HepG2 (cell line): Measurements from ENCODE around the gene RAB36. TPM values are rescaled to one million over a fixed set of nuclear protein-coding genes. Genes with fewer than 3 reads are reported as not detected.

Experiments used
- ATAC-seq: fragments of 200-7000 bp; cut with Tn5 transposase; 3 replicates; pipeline ENCODE4 v1.9.1; 2020; ENCODE audit warnings: mild to moderate bottlenecking, moderate library complexity
- BruUV-seq: library from RNA; stranded (reverse); fragments of 400-500 nt; replicated peaks from 2 replicates; lab custom pipeline; 2021; lab: Mats Ljungman, UMichigan
- CTCF ChIA-PET: fragments of 300-600 bp; formaldehyde crosslinking; extraction: SDS; loops from one replicate; lab custom pipeline; 2021; ENCODE audit warnings: low total read pairs, inconsistent platforms, low intra/inter-chr PET ratio; lab: Yijun Ruan, JAX
- POLR2A ChIA-PET: fragments of 350-600 bp; sonication (Branson Sonifier 250); formaldehyde crosslinking; loops from one replicate; lab custom pipeline; 2020; ENCODE audit warnings: antibody characterized with exemption, inconsistent platforms; lab: Yijun Ruan, JAX
- DNase-seq: peaks from one replicate; pipeline ENCODE4 v3.0.0-alpha.2; 2015; ENCODE audit warnings: low spot score
- FAIRE-seq: peaks from 3 replicates; lab custom pipeline; 2011; peaks lifted over from hg19 to GRCh38; lab: Jason Lieb, UNC
- H2AFZ ChIP-seq: one replicate; pipeline ENCODE4 v1.6.1; 2011; ENCODE audit warnings: low read length, inconsistent platforms
- H3K27ac ChIP-seq: fragments of 300-600 bp; 3 replicates; pipeline ENCODE4 v1.8.0; 2011; ENCODE audit warnings: mixed run types, mild to moderate bottlenecking, mixed read lengths, low read length, inconsistent platforms; ENCODE audit not compliant: insufficient read depth; ENCODE audit errors: extremely low read length
- H3K27me3 ChIP-seq, 2 experiments: fragments of 200-600 bp in 1 of 2; 2 replicates in 1 of 2; 3 replicates in 1 of 2; pipeline versions ENCODE4 v1.6.0 to v1.8.0; 2011; ENCODE audit warnings: low read length in 2 of 2, mild to moderate bottlenecking in 2 of 2, moderate library complexity in 2 of 2, inconsistent platforms in 1 of 2; ENCODE audit not compliant: insufficient read depth in 2 of 2, control insufficient read depth in 1 of 2
- H3K36me3 ChIP-seq, 2 experiments: fragments of 200-600 bp in 1 of 2; replicated peaks in 1 of 2; 2 replicates in 1 of 2; 3 replicates in 1 of 2; pipeline versions ENCODE4 v1.5.1 to v1.8.0; 2011; ENCODE audit warnings: low read length in 2 of 2, inconsistent platforms in 1 of 2; ENCODE audit not compliant: insufficient read depth in 2 of 2, control insufficient read depth in 1 of 2
- H3K4me1 ChIP-seq: 2 replicates; pipeline ENCODE4 v1.5.1; 2012; ENCODE audit warnings: low read length, inconsistent platforms; ENCODE audit not compliant: insufficient read depth
- H3K4me2 ChIP-seq: 2 replicates; pipeline ENCODE4 v1.6.0; 2011; ENCODE audit warnings: low read depth, low read length, inconsistent platforms
- H3K4me3 ChIP-seq, 3 experiments: fragments of 200-600 bp in 1 of 3; sonication (generic), shearing (Covaris generic) in 1 of 3; replicated peaks in 1 of 3; 2 replicates each; pipeline ENCODE4 v1.5.1; 2011 to 2016; ENCODE audit warnings: low read length in 3 of 3, inconsistent platforms in 2 of 3, low read depth in 2 of 3, mild to moderate bottlenecking in 2 of 3, control low read depth in 1 of 3, mixed read lengths in 1 of 3; ENCODE audit not compliant: insufficient read depth in 1 of 3
- H3K79me2 ChIP-seq: one replicate; pipeline ENCODE4 v1.6.1; 2011; ENCODE audit warnings: low read length, inconsistent platforms; ENCODE audit not compliant: insufficient read depth
- H3K9ac ChIP-seq: 2 replicates; pipeline ENCODE4 v1.6.0; 2011; ENCODE audit warnings: mild to moderate bottlenecking, low read depth, low read length, inconsistent platforms; ENCODE audit not compliant: insufficient read depth
- H3K9me3 ChIP-seq: 2 replicates; pipeline ENCODE4 v1.5.1; 2012; ENCODE audit warnings: mild to moderate bottlenecking, low read length
- H4K20me1 ChIP-seq: 2 replicates; pipeline ENCODE4 v1.6.0; 2011; ENCODE audit warnings: inconsistent platforms, mild to moderate bottlenecking, low read length, moderate library complexity; ENCODE audit not compliant: insufficient read depth
- DNMT3B ChIP-seq: conservative IDR thresholded peaks from 2 replicates; pipeline ENCODE4 v1.6.1; 2016; ENCODE audit warnings: missing biosample characterization, control low read depth
- GTF3A ChIP-seq: sonication (generic); formaldehyde crosslinking; conservative IDR thresholded peaks from 2 replicates; pipeline ENCODE4 v1.4.0; 2020; ENCODE audit warnings: mild to moderate bottlenecking, missing genetic modification reagents
- SIN3B ChIP-seq: fragments of 150-350 bp; IDR thresholded peaks from 2 replicates; pipeline ENCODE4 v1.6.1; 2014; ENCODE audit warnings: low read length
- SMYD3 ChIP-seq: sonication (generic); formaldehyde crosslinking; IDR thresholded peaks from 2 replicates; pipeline ENCODE4 v1.8.1; 2023; ENCODE audit warnings: mild to moderate bottlenecking, missing genetic modification reagents
- SP2 ChIP-seq: sonication (generic); formaldehyde crosslinking; IDR thresholded peaks from 2 replicates; pipeline ENCODE4 v1.5.1; 2020; ENCODE audit warnings: mild to moderate bottlenecking, missing genetic modification reagents
- TCF7 ChIP-seq: sonication (generic); IDR thresholded peaks from 2 replicates; pipeline ENCODE4 v1.6.1; 2016; ENCODE audit warnings: antibody characterized with exemption, low read depth
- TCF7L2 ChIP-seq: IDR thresholded peaks from 2 replicates; pipeline ENCODE4 v1.6.1; 2011; ENCODE audit warnings: mild to moderate bottlenecking, low read depth, low read length, moderate library complexity
- ZFY ChIP-seq: sonication (generic); formaldehyde crosslinking; IDR thresholded peaks from 2 replicates; pipeline ENCODE4 v1.4.0; 2020; ENCODE audit warnings: missing genetic modification reagents
- ZNF121 ChIP-seq: sonication (generic); formaldehyde crosslinking; IDR thresholded peaks from 2 replicates; pipeline ENCODE4 v1.5.0; 2020; ENCODE audit warnings: mild to moderate bottlenecking, missing genetic modification reagents
- ZNF232 ChIP-seq: sonication (generic); formaldehyde crosslinking; IDR thresholded peaks from 2 replicates; pipeline ENCODE4 v1.4.0; 2020; ENCODE audit warnings: missing genetic modification reagents, borderline replicate concordance
- ZNF282 ChIP-seq: fragments of 450-650 bp; IDR thresholded peaks from 2 replicates; pipeline ENCODE4 v1.6.1; 2018; ENCODE audit not compliant: partially characterized antibody
- ZNF75D ChIP-seq: sonication (generic); formaldehyde crosslinking; IDR thresholded peaks from 2 replicates; pipeline ENCODE4 v1.8.1; 2023; ENCODE audit warnings: missing genetic modification reagents, mild to moderate bottlenecking, borderline replicate concordance
- ZNF780A ChIP-seq: sonication (generic); formaldehyde crosslinking; IDR thresholded peaks from 2 replicates; pipeline ENCODE4 v1.8.0; 2022; ENCODE audit warnings: mild to moderate bottlenecking, missing genetic modification reagents, moderate library complexity
- WGBS: methylation state at CpG from one replicate; pipeline ENCODE4 v1.1.6; 2017; ENCODE audit warnings: low lambda C conversion rate; 5-methylcytosine and 5-hydroxymethylcytosine counted together
- in situ Hi-C: cut with HindIII; loops from 2 replicates; pipeline ENCODE4 v1.10.0; 2017; ENCODE audit warnings: low pct_unique_long_range_greater_than_20kb; ENCODE audit not compliant: extremely low pct_ligation_motif_present
- intact Hi-C: fragments of 100-400 bp; cut with micrococcal nuclease; formaldehyde crosslinking; loops from one replicate; pipeline ENCODE4 v1.10.0; 2022; ENCODE audit not compliant: unreplicated experiment
- polyA plus RNA-seq, 8 experiments: library from polyadenylated mRNA; depleted of rRNA in 3 of 8; stranded (reverse) in 7 of 8; unstranded in 1 of 8; fragments of >200 nt; fragmentation: Illumina TruSeq in 4 of 8; extraction: Trizol in 4 of 8; gene quantifications; 2 replicates each; pipeline versions ENCODE4 v1.2.1 to v1.2.3, GENCODE V29; 2011 to 2016; ENCODE audit warnings: low read depth in 4 of 8, missing spikeins in 1 of 8, mixed read lengths in 1 of 8; ENCODE audit not compliant: insufficient read depth in 1 of 8
- total RNA-seq, 5 experiments: library from RNA; depleted of rRNA; stranded (reverse); fragments of >200 nt; fragmentation: Illumina TruSeq; extraction: Trizol; gene quantifications; 2 replicates each; pipeline ENCODE4 v1.2.3, GENCODE V29; 2016; ENCODE audit warnings: low read depth in 1 of 5
- TF ChIP-seq, protein P1 (sequence below): sonication (generic); formaldehyde crosslinking; IDR thresholded peaks from 2 replicates; pipeline ENCODE4 v1.5.0; 2020; ENCODE audit warnings: mild to moderate bottlenecking, missing genetic modification reagents, moderate library complexity
- TF ChIP-seq, protein P2 (sequence below): sonication (generic); formaldehyde crosslinking; IDR thresholded peaks from 2 replicates; pipeline ENCODE4; 2020; ENCODE audit warnings: missing genetic modification reagents, mild to moderate bottlenecking, borderline replicate concordance
- TF ChIP-seq, protein P3 (sequence below): IDR thresholded peaks from 2 replicates; pipeline ENCODE4 v1.6.1; 2012; ENCODE audit warnings: low read depth, low read length, improper control_type of control experiment

RAB36 gene
- total and polyA plus RNA-seq, 2 of the 13 experiments (the other 11 are each of a cell fraction or from before 2014, with no cell fraction given), result 0.24 to 0.86 TPM

DNA sequence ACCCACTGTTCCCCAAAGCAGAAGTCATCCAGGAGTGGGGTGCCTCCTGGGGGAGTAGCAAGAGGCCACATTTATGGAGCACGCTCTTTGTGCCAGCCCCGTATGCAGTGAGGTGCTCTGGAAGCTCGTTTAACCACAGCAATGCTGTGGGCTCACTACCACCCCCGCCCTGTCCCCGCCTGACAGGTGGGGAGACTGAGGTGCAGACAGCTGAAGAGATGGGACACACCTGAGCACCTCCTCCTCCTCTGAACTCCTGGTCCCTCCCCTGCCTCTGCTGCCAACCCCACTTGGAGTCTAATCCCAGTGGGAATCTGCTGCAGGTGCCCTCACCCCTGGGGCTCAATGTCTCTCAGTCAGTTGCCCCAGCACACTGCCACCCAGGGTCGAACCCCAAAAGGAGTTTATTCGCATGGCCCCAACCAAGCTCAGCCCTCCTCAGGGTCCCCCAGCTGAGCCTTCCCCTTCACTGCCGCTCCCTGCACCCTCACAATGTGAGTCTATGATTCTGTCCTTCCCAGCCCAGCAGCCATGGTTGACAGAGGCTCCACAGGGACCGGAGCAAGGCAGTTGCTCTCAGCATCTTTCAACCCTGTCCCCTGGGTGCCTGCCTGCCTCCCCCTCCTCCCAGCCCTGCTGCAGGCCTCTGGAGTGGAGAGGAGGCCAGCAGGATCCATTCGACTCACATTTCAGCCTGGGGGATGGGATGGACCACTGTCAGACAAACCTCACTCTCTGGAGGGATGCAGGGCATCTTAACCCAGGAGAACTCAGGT, 21.8 kb downstream of the RAB36 start:
- intact Hi-C loops, result no loop called here
- in situ Hi-C loops, result loop anchor here (25.0 kb wide), 1 partner anchor 395 kb away; no protein-coding TSS in a partner anchor
- BruUV-seq, result no TSS peak

More for the DNA sequence above, 21.8 kb downstream of the RAB36 start:
- Histone ChIP-seq H3K4me1 (peaks cover 52% of the 10 kb centered on the region), H3K36me3 (0 out of 5 replicates have a peak, but pooled peaks cover 0 to 4% of the 10 kb centered on the region in 2 experiments), H3K79me2 (no peaks in the 10 kb centered on the region), H3K9ac (no peak overlapping the region), H4K20me1 (no peaks in the 10 kb centered on the region), H2AFZ (no peak overlapping the region), H3K4me2 (no peak overlapping the region), H3K9me3 (no peaks in the 10 kb centered on the region), H3K27ac (no peak overlapping the region), H3K4me3 (no peak overlapping the region), H3K27me3 (no peaks in the 10 kb centered on the region)
- FAIRE-seq, result no peak
- 82% methylated on average over 10 of the region's 10 CpGs for WGBS
- ChIA-PET CTCF (no interaction called here), POLR2A (no interaction called here)
- DNase-seq, result no peak
- TF ChIP-seq ZNF282, result no peak
- TF ChIP-seq, protein P1, sequence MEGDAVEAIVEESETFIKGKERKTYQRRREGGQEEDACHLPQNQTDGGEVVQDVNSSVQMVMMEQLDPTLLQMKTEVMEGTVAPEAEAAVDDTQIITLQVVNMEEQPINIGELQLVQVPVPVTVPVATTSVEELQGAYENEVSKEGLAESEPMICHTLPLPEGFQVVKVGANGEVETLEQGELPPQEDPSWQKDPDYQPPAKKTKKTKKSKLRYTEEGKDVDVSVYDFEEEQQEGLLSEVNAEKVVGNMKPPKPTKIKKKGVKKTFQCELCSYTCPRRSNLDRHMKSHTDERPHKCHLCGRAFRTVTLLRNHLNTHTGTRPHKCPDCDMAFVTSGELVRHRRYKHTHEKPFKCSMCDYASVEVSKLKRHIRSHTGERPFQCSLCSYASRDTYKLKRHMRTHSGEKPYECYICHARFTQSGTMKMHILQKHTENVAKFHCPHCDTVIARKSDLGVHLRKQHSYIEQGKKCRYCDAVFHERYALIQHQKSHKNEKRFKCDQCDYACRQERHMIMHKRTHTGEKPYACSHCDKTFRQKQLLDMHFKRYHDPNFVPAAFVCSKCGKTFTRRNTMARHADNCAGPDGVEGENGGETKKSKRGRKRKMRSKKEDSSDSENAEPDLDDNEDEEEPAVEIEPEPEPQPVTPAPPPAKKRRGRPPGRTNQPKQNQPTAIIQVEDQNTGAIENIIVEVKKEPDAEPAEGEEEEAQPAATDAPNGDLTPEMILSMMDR, result no peak
- no peak for TF ChIP-seq TCF7L2
- TF ChIP-seq ZNF232 (CRISPR knock-in tag), result no peak
- TF ChIP-seq, protein P2, sequence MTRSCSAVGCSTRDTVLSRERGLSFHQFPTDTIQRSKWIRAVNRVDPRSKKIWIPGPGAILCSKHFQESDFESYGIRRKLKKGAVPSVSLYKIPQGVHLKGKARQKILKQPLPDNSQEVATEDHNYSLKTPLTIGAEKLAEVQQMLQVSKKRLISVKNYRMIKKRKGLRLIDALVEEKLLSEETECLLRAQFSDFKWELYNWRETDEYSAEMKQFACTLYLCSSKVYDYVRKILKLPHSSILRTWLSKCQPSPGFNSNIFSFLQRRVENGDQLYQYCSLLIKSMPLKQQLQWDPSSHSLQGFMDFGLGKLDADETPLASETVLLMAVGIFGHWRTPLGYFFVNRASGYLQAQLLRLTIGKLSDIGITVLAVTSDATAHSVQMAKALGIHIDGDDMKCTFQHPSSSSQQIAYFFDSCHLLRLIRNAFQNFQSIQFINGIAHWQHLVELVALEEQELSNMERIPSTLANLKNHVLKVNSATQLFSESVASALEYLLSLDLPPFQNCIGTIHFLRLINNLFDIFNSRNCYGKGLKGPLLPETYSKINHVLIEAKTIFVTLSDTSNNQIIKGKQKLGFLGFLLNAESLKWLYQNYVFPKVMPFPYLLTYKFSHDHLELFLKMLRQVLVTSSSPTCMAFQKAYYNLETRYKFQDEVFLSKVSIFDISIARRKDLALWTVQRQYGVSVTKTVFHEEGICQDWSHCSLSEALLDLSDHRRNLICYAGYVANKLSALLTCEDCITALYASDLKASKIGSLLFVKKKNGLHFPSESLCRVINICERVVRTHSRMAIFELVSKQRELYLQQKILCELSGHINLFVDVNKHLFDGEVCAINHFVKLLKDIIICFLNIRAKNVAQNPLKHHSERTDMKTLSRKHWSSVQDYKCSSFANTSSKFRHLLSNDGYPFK (CRISPR knock-in tag), result no peak
- TF ChIP-seq DNMT3B (CRISPR knock-in tag), result no peak
- TF ChIP-seq ZNF121, result no peak
- no peak for TF ChIP-seq GTF3A
- TF ChIP-seq SP2 (CRISPR knock-in tag), result no peak
- no peak for TF ChIP-seq SIN3B
- TF ChIP-seq ZFY (CRISPR knock-in tag), result no peak
- TF ChIP-seq ZNF780A (CRISPR knock-in tag), result no peak
- TF ChIP-seq, protein P3, sequence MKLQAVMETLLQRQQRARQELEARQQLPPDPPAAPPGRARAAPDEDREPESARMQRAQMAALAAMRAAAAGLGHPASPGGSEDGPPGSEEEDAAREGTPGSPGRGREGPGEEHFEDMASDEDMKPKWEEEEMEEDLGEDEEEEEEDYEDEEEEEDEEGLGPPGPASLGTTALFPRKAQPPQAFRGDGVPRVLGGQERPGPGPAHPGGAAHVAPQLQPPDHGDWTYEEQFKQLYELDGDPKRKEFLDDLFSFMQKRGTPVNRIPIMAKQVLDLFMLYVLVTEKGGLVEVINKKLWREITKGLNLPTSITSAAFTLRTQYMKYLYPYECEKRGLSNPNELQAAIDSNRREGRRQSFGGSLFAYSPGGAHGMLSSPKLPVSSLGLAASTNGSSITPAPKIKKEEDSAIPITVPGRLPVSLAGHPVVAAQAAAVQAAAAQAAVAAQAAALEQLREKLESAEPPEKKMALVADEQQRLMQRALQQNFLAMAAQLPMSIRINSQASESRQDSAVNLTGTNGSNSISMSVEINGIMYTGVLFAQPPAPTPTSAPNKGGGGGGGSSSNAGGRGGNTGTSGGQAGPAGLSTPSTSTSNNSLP, result no peak
- no peak for TF ChIP-seq SMYD3 (CRISPR knock-in tag)
- no peak for TF ChIP-seq TCF7
- TF ChIP-seq ZNF75D (CRISPR knock-in tag), result no peak
- no peak; the same call in 2 of the 3 replicates for ATAC-seq
